Activated T-cell treated with anti-CD3 and anti-CD28 coated beads for 24 hours (primary cell): ENCODE measurements around the gene HDGFL1.

Experiments
- DNase-seq: peaks from one replicate; pipeline ENCODE4 v3.0.0-alpha.2; 2020; ENCODE audit warnings: low read depth

The HDGFL1 gene

GRCh38 chr6:22569281-22570184, at the start of gene HDGFL1:
TSS of gene HDGFL1 (plus strand) at chr6:22569566. CDS start at chr6:22569576, 10 bp downstream.
- DNase-seq: no peak

GRCh38 chr6:22521035-22521434, 48.3 kb upstream of the HDGFL1 start:
- no peak for DNase-seq

GRCh38 chr6:22526736-22527135, 42.6 kb upstream of the HDGFL1 start:
- DNase-seq: no peak

- DNase-seq: no peak
Measured at GRCh38 chr6:22529866-22530265, 39.5 kb upstream of the HDGFL1 start.

- DNase-seq: no peak
Measured at GRCh38 chr6:22530506-22530905, 38.9 kb upstream of the HDGFL1 start.

GRCh38 chr6:22536122-22536521, 33.2 kb upstream of the HDGFL1 start:
- no peak for DNase-seq

- DNase-seq: no peak
Measured at GRCh38 chr6:22544476-22544875, 24.9 kb upstream of the HDGFL1 start.

GRCh38 chr6:22545051-22545450, 24.3 kb upstream of the HDGFL1 start:
- DNase-seq: no peak

GRCh38 chr6:22546236-22546635, 23.1 kb upstream of the HDGFL1 start:
- DNase-seq: no peak

GRCh38 chr6:22550971-22551670, 18.2 kb upstream of the HDGFL1 start:
- DNase-seq: no peak

GRCh38 chr6:22556266-22556665, 13.1 kb upstream of the HDGFL1 start:
- DNase-seq: no peak

- DNase-seq: no peak
Measured at GRCh38 chr6:22557007-22557406, 12.4 kb upstream of the HDGFL1 start.

- no peak for DNase-seq
Measured at GRCh38 chr6:22558288-22558882, 11.0 kb upstream of the HDGFL1 start.

GRCh38 chr6:22568854-22569253, 512 bp upstream of the HDGFL1 start:
- DNase-seq: no peak

- DNase-seq: no peak
Measured at GRCh38 chr6:22570185-22570551, 802 bp downstream of the HDGFL1 start.

- no peak for DNase-seq
Measured at GRCh38 chr6:22575190-22575589, 5.8 kb downstream of the HDGFL1 start.

- DNase-seq: no peak
Measured at GRCh38 chr6:22579439-22579838, 10.1 kb downstream of the HDGFL1 start.

- DNase-seq: no peak
Measured at GRCh38 chr6:22580337-22580736, 11.0 kb downstream of the HDGFL1 start.

- DNase-seq: no peak
Measured at GRCh38 chr6:22582417-22583205, 13.2 kb downstream of the HDGFL1 start.

- no peak for DNase-seq
Measured at GRCh38 chr6:22583230-22583629, 13.9 kb downstream of the HDGFL1 start.

- no peak for DNase-seq
Measured at GRCh38 chr6:22583927-22584326, 14.6 kb downstream of the HDGFL1 start.

GRCh38 chr6:22589118-22589517, 19.8 kb downstream of the HDGFL1 start:
- no peak for DNase-seq
